ENCODE data around the gene SOX18. TPM values are rescaled to one million over a fixed set of nuclear protein-coding genes. Genes with fewer than 3 reads are reported as not detected.

SOX18 gene
- total RNA-seq, 4 donors from 2014 or later = 6.7 to 116 (median 19.1) TPM

DNA sequence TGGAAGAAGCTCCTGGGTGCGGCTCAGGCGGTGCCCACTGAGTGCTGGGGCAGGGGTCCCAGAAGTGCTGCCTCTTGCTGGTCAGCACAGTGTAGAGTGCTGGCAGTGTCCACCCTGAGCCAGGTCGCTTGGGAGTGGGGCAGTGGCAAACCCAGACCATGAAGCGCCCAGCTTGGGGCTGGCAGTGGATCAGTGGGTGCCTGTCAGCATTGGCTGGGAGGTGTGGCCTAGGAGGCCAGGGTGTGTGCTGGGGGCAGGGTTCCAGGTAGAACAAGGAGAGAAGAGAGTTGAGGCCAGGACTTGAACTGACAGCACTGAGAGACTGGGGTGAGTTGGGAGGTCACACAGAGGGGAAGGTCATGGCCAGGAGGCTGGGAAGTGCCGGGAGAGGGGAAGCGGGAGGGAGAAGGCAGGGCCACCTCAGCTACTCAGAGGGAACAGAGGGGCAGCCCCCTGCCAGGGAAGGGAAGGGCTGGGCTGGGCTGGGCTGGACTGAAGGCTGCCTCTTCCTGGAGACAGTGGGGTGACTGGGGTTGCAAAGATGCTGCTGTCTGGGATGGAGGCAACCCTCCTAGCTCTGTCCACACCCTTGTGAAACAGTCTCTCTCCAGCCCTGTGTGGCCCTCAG lies 17.7 kb upstream of the SOX18 start:
- Histone ChIP-seq H3K4me3 (no peak overlapping the region), H3K4me1 (peaks cover 0 to 18% of the 10 kb centered on the region in 2 donors), H3K9me3 (no peaks in the 10 kb centered on the region), H3K27me3 (no peaks in the 10 kb centered on the region), H3K27ac (no peak overlapping the region), H3K36me3 (no peaks in the 10 kb centered on the region)
- TF ChIP-seq POLR2A (IDR thresholded peaks at IDR 0.05) = no peak
- TF ChIP-seq, protein P1, sequence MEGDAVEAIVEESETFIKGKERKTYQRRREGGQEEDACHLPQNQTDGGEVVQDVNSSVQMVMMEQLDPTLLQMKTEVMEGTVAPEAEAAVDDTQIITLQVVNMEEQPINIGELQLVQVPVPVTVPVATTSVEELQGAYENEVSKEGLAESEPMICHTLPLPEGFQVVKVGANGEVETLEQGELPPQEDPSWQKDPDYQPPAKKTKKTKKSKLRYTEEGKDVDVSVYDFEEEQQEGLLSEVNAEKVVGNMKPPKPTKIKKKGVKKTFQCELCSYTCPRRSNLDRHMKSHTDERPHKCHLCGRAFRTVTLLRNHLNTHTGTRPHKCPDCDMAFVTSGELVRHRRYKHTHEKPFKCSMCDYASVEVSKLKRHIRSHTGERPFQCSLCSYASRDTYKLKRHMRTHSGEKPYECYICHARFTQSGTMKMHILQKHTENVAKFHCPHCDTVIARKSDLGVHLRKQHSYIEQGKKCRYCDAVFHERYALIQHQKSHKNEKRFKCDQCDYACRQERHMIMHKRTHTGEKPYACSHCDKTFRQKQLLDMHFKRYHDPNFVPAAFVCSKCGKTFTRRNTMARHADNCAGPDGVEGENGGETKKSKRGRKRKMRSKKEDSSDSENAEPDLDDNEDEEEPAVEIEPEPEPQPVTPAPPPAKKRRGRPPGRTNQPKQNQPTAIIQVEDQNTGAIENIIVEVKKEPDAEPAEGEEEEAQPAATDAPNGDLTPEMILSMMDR (IDR thresholded peaks at IDR 0.05) = no peak
- no peak for DNase-seq
- intact Hi-C loops (cut with DNase I; ENCODE audit: low total_unique reads) = no loop called here

DNA sequence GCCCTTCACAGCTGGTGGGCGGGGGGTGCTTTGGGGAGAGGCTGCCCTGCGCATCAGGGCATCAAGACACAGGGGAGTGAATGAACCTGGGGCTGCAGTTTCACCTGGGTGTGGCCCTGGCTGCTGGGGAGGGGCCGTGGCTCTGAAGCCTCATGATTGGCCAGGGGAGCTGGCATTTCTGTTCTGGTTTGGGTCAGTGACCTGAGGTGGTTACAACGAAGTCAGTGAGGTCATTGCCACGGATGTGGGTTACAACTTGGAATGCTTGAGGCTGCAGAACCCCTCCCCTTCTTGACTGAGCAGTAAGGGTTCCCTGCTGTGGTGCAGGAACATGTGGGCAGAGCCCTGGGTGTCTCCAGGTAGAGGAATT lies 16.5 kb upstream of the SOX18 start:
- no peak for DNase-seq
- Histone ChIP-seq H3K27ac (no peak overlapping the region), H3K36me3 (no peaks in the 10 kb centered on the region), H3K27me3 (no peaks in the 10 kb centered on the region), H3K9me3 (no peaks in the 10 kb centered on the region), H3K4me3 (no peak overlapping the region), H3K4me1 (peaks cover 0 to 20% of the 10 kb centered on the region in 2 donors)
- intact Hi-C loops (cut with DNase I; ENCODE audit: low total_unique reads) = no loop called here
- TF ChIP-seq POLR2A (IDR thresholded peaks at IDR 0.05) = no peak
- TF ChIP-seq, protein P1 (IDR thresholded peaks at IDR 0.05) = no peak

DNA sequence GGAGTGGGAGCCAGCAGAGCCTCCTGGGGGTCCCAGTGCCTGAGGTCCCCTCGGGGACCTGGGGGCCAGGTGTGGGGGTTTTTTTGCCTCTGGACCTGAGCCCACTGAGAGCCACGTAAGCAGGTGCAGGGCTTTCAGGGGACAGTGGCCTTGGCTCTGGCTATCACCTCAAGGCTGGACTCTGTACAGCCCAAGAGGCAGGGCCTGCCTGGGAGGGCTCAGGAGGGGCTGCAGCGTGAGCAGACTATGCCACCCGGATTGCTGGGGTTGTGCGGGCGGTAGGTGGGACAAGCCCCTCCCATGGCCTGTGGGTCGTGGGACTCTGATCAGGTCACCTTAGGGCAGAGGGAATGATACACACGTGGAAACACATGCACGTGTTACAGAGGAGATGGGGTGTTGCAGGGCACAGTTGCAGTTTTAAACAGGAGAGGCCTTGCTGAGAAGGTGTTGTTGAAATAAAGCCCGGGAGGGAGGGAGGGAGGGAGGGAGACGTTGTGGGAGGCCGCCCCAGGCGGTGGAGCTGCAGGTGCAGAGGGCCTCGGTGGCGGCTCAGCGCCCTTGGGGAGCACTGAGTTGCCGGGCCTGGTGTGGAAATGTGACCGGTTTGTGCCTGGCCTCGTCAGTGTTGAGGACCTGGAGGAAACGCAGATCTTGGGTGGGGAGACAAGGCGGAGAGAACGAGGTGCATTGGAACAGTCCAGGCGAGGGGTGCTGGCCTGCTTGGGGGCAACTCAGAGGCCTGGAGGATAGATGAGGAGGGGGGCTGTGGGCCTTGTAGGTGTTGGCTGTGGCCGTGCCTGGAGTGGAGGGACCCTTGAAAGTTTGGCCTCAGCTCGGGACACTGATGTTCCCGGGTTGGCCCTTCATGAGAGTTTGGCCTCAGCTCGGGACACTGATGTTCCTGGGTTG lies 15.9 kb upstream of the SOX18 start:
- Histone ChIP-seq H3K27ac (no peak overlapping the region), H3K27me3 (no peaks in the 10 kb centered on the region), H3K4me3 (no peak overlapping the region), H3K9me3 (no peaks in the 10 kb centered on the region), H3K4me1 (peaks cover 0 to 20% of the 10 kb centered on the region in 2 donors), H3K36me3 (no peaks in the 10 kb centered on the region)
- intact Hi-C loops (cut with DNase I; ENCODE audit: low total_unique reads) = no loop called here
- TF ChIP-seq POLR2A (IDR thresholded peaks at IDR 0.05) = no peak
- TF ChIP-seq, protein P1 (IDR thresholded peaks at IDR 0.05) = no peak
- no peak for DNase-seq

DNA sequence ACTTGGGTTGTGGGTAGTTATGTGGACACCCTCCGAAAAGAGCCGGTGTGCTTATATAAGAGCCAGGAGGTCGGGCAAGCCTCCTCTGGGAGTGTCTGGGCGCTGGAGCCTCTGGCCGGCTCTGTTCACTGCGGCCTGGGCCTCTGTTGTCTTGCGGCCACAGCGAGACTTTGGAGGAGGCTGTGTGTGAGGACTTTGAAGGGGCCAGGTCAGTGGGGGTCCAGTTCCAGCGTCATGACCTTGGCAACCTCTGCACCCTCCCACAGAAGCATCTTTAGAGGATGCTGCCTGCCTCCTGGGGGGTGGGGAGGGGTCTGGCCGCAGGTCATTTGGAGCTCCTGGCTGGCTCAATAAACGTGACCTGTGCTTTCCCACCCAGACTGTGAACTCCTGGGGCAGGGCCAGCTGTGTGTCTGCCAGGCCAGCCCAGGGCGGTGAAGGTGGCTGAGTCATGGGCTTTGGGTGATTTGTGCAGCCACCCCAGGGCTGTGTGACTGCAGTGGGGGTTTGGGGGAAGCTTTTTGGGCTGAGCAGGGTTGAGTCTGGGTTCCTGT lies 14.8 kb upstream of the SOX18 start:
- no peak for TF ChIP-seq POLR2A (IDR thresholded peaks at IDR 0.05)
- TF ChIP-seq, protein P1 (IDR thresholded peaks at IDR 0.05) = no peak
- Histone ChIP-seq H3K27ac (peak overlapping the region in 1 of 2 donors; percentile 81), H3K4me3 (peak overlapping the region; percentile 78 to 92), H3K27me3 (no peaks in the 10 kb centered on the region), H3K9me3 (no peaks in the 10 kb centered on the region), H3K4me1 (peaks cover 0 to 20% of the 10 kb centered on the region in 2 donors), H3K36me3 (no peaks in the 10 kb centered on the region)
- intact Hi-C loops (cut with DNase I; ENCODE audit: low total_unique reads) = no loop called here
- DNase-seq = no peak

All from uterus (tissue), 4 donors.